HG02610 (cell line): ENCODE measurements around the gene FAM240B.

Experiments used
- ATAC-seq: cut with Tn5 transposase; IDR thresholded peaks from one replicate; pipeline ENCODE4 v1.9.1; 2021; ENCODE audit warnings: mild to moderate bottlenecking, moderate library complexity; ENCODE audit not compliant: unreplicated experiment

FAM240B gene

GRCh38 chr9:38720083-38720745, at the start of gene FAM240B:
TSS of gene FAM240B (minus strand) at chr9:38720133. CDS start at chr9:38703999, 16,134 bp downstream.
- no peak for ATAC-seq

GRCh38 chr9:38768351-38768761, 48.4 kb upstream of the FAM240B start:
- no peak for ATAC-seq

- no peak for ATAC-seq
Observed at GRCh38 chr9:38765101-38765500, 45.2 kb upstream of the FAM240B start.

GRCh38 chr9:38761999-38762398, 42.1 kb upstream of the FAM240B start:
- ATAC-seq = no peak

GRCh38 chr9:38761339-38761738, 41.4 kb upstream of the FAM240B start:
- no peak for ATAC-seq

GRCh38 chr9:38756702-38757101, 36.8 kb upstream of the FAM240B start:
- ATAC-seq = no peak

GRCh38 chr9:38747941-38748340, 28.0 kb upstream of the FAM240B start:
- no peak for ATAC-seq

GRCh38 chr9:38747067-38747466, 27.1 kb upstream of the FAM240B start:
- no peak for ATAC-seq

- ATAC-seq = no peak
Observed at GRCh38 chr9:38746303-38746702, 26.4 kb upstream of the FAM240B start.

- ATAC-seq = no peak
Observed at GRCh38 chr9:38744484-38744883, 24.6 kb upstream of the FAM240B start.

- ATAC-seq = no peak
Observed at GRCh38 chr9:38737246-38737645, 17.3 kb upstream of the FAM240B start.

- no peak for ATAC-seq
Observed at GRCh38 chr9:38734831-38735230, 14.9 kb upstream of the FAM240B start.

GRCh38 chr9:38733503-38733902, 13.6 kb upstream of the FAM240B start:
- ATAC-seq = no peak

GRCh38 chr9:38732885-38733284, 13.0 kb upstream of the FAM240B start:
- ATAC-seq = no peak

GRCh38 chr9:38727497-38728001, 7.6 kb upstream of the FAM240B start:
- ATAC-seq = no peak

GRCh38 chr9:38724754-38725153, 4.8 kb upstream of the FAM240B start:
- ATAC-seq = no peak

- ATAC-seq = no peak
Observed at GRCh38 chr9:38718148-38718547, 1.8 kb downstream of the FAM240B start.

- no peak for ATAC-seq
Observed at GRCh38 chr9:38715684-38716083, 4.2 kb downstream of the FAM240B start.

- ATAC-seq = no peak
Observed at GRCh38 chr9:38713426-38713825, 6.5 kb downstream of the FAM240B start.

- no peak for ATAC-seq
Observed at GRCh38 chr9:38708759-38709158, 11.2 kb downstream of the FAM240B start.

- no peak for ATAC-seq
Observed at GRCh38 chr9:38707885-38708637, 11.9 kb downstream of the FAM240B start.

GRCh38 chr9:38706493-38706892, 13.4 kb downstream of the FAM240B start:
- no peak for ATAC-seq
